NCI-H226 (cell line): ENCODE results near the gene ANKRD49.
"Not testable (repeated sequence)": the region's sequence is repeated elsewhere in the genome, so short reads cannot be mapped to it uniquely, and the experiment has no call there.

ENCODE experiments used
- DNase-seq: peaks from one replicate; pipeline ENCODE4 v3.0.0-alpha.2; 2015

Gene ANKRD49

GRCh38 chr11:94493281-94494125 lies at the start of gene ANKRD49, which contains the start of gene MRE11:
TSS of gene ANKRD49 (plus strand) at chr11:94493984. CDS start at chr11:94496694, 2,710 bp downstream.
TSS of gene MRE11 (minus strand) at chr11:94493844. CDS start at chr11:94492801, 1,043 bp downstream.
- peak; percentile 97 for DNase-seq

- DNase-seq: no peak
Observed at GRCh38 chr11:94445641-94446040, 48.1 kb upstream of the ANKRD49 start.

GRCh38 chr11:94447149-94447548 lies 46.6 kb upstream of the ANKRD49 start:
- DNase-seq: no peak

- no peak for DNase-seq
Observed at GRCh38 chr11:94449029-94449428, 44.8 kb upstream of the ANKRD49 start.

- peak; percentile 28 for DNase-seq
Observed at GRCh38 chr11:94449437-94449836, 44.3 kb upstream of the ANKRD49 start.

GRCh38 chr11:94450048-94450447 lies 43.7 kb upstream of the ANKRD49 start:
- no peak for DNase-seq

- DNase-seq: no peak
Observed at GRCh38 chr11:94452988-94453387, 40.8 kb upstream of the ANKRD49 start.

GRCh38 chr11:94454301-94454700 lies 39.5 kb upstream of the ANKRD49 start:
- DNase-seq: no peak

GRCh38 chr11:94455861-94456260 lies 37.9 kb upstream of the ANKRD49 start:
- no peak for DNase-seq

GRCh38 chr11:94457118-94458029 lies 36.4 kb upstream of the ANKRD49 start:
- no peak for DNase-seq

GRCh38 chr11:94459576-94459975 lies 34.2 kb upstream of the ANKRD49 start:
- no peak for DNase-seq

GRCh38 chr11:94469416-94469815 lies 24.4 kb upstream of the ANKRD49 start:
- DNase-seq: no peak

- DNase-seq: no peak
Observed at GRCh38 chr11:94472916-94473799, 20.6 kb upstream of the ANKRD49 start.

GRCh38 chr11:94477624-94478023 lies 16.2 kb upstream of the ANKRD49 start:
- DNase-seq: no peak

GRCh38 chr11:94481342-94481741 lies 12.4 kb upstream of the ANKRD49 start:
- no peak for DNase-seq

- DNase-seq: no peak
Observed at GRCh38 chr11:94486068-94486467, 7.7 kb upstream of the ANKRD49 start.

- DNase-seq: no peak
Observed at GRCh38 chr11:94494126-94494680, 419 bp downstream of the ANKRD49 start.

GRCh38 chr11:94500181-94500580 lies 6.4 kb downstream of the ANKRD49 start:
- DNase-seq: no peak

- DNase-seq: no peak
Observed at GRCh38 chr11:94501522-94501921, 7.7 kb downstream of the ANKRD49 start.

- peak; percentile 28 for DNase-seq
Observed at GRCh38 chr11:94504689-94505293, 11.0 kb downstream of the ANKRD49 start.

- DNase-seq: not testable (repeated sequence)
Observed at GRCh38 chr11:94506513-94506912, 12.7 kb downstream of the ANKRD49 start.

GRCh38 chr11:94507485-94507884 lies 13.7 kb downstream of the ANKRD49 start:
- no peak for DNase-seq
